Measurements from ENCODE around the gene CCL26. TPM values are rescaled to one million over a fixed set of nuclear protein-coding genes. Genes with fewer than 3 reads are reported as not detected.
"Not testable (repeated sequence)": the region's sequence is repeated elsewhere in the genome, so short reads cannot be mapped to it uniquely, and the experiment has no call there.

The CCL26 gene
- total RNA-seq, 2 experiments from 2014 or later: not detected

DNA sequence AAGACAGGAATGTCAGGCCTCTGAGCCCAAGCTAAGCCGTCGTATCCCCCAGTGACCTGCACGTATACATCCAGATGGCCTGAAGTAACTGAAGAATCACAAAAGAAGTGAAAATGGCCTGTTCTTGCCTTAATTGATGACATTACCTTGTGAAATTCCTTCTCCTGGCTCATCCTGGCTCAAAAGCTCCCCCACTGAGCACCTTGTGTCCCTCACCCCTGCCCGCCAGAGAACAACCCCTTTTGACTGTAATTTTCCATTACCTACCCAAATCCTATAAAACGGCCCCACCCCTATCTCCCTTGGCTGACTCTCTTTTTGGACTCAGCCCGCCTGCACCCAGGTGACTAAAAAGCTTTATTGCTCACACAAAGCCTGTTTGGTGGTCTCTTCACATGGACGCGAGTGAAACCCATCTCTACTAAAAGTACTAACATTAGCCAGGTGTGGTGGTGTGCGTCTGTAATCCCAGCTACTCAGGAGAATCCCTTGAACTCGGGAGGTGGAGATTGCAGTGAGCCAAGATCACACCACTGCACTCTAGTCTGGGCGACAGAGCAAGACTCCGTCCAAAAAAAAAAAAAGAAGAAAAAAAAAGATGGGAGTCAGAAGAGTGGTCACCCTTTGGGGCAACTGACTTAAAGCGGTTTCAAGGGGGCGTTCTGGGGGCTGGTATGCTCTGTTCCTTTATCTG lies 16.3 kb upstream of the CCL26 start:
- H3K4me1 Mint-ChIP-seq (ENCODE audit: low read depth); H3K27ac Mint-ChIP-seq; H3K4me3 Mint-ChIP-seq; H3K27me3 Mint-ChIP-seq (ENCODE audit: low read depth); CTCF ChIA-PET; ATAC-seq; H3K9me3 Mint-ChIP-seq (ENCODE audit: insufficient read depth); DNase-seq; POLR2A ChIA-PET; H3K36me3 Mint-ChIP-seq (ENCODE audit: low read depth): not testable (repeated sequence)

DNA sequence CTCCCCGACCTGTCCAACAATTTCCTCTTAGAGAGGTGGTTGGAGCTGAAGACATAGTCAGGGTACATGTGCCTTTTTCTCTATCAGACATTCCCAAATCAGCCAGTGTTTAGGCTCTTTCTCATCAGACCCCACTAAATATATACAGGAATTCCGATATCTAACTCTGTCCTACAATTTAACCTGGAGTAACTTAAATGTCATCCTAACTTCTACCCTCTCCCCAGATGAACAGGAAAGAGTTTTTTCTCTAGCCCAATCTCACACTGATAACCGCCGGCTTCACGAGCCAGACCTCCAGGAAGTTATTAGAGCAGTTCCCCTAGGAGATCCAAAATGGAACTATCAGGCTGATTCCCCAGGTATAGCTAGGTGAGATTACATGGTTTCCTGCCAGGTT lies 11.0 kb upstream of the CCL26 start:
- H3K36me3 Mint-ChIP-seq (ENCODE audit: low read depth); ATAC-seq; CTCF ChIA-PET; H3K27ac Mint-ChIP-seq; DNase-seq; POLR2A ChIA-PET; H3K4me1 Mint-ChIP-seq (ENCODE audit: low read depth); H3K9me3 Mint-ChIP-seq (ENCODE audit: insufficient read depth); H3K4me3 Mint-ChIP-seq: not testable (repeated sequence)
- peaks cover 35% of the 10 kb centered on the region for H3K27me3 Mint-ChIP-seq (ENCODE audit: low read depth)

DNA sequence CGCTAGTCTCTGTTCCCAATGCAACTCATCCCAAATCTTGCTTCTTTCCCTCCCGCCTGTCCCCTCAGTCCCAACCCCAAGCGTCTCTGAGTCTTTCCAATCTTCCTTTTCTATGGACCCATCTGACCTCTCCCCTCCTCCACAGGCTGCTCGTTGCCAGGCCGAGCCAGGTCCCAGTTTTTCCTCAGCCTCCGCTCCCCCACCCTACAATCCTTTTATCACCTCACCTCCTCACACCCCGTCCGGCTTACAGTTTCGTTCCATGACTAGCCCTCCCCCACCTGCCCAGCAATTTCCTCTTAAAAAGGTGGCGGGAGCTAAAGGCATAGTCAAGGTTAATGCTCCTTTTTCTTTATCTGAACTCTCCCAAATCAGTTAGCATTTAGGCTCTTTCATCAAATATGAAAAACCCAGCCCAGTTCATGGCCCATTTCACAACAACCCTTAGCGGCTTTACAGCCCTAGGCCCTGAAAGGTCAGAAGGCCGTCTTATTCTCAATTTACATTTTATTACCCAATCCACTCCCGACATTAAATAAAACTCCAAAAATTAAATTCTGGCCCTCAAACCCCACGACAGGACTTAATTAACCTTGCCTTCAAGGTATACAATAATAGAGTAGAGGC lies 8.7 kb upstream of the CCL26 start:
- H3K36me3 Mint-ChIP-seq (ENCODE audit: low read depth); H3K9me3 Mint-ChIP-seq (ENCODE audit: insufficient read depth); CTCF ChIA-PET; POLR2A ChIA-PET; H3K27ac Mint-ChIP-seq; H3K4me3 Mint-ChIP-seq; ATAC-seq; DNase-seq: not testable (repeated sequence)
- H3K27me3 Mint-ChIP-seq (ENCODE audit: low read depth): peaks cover 35% of the 10 kb centered on the region
- H3K4me1 Mint-ChIP-seq (ENCODE audit: low read depth): peaks cover 24% of the 10 kb centered on the region

DNA sequence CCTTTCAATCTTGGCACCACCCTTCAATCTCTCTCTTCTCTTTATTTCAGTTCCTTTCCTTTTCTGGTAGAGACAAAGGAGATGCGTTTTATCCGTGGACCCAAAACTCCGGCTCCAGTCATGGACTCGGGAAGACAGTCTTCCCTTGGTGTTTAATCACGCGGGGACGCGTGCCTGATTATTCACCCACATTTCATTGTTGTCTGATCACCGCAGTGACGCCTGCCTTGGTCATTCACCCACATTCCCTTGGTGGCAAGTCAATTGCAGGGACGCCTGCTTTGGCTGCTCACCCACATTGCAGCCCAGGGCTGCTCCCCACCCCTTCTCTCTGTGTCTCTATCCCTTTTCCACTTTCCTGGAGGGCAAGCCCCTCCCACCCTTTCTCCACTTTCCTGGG lies 7.5 kb upstream of the CCL26 start:
- H3K4me3 Mint-ChIP-seq, H3K27ac Mint-ChIP-seq: not testable (repeated sequence)

DNA sequence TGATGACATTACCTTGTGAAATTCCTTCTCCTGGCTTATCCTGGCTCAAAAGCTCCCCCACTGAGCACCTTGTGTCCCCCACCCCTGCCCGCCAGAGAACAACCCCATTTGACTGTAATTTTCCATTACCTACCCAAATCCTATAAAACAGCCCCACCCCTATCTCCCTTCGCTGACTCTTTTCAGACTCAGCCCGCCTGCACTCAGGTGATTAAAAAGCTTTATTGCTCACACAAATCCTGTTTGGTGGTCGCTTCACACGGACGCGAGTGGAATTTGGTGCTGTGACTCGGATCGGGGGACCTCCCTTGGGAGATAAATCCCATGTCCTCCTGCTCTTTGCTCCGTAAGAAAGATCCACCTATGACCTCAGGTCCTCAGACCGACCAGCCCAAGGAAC lies 7.0 kb upstream of the CCL26 start:
- H3K27ac Mint-ChIP-seq; DNase-seq; ATAC-seq; CTCF ChIA-PET; POLR2A ChIA-PET; H3K36me3 Mint-ChIP-seq (ENCODE audit: low read depth); H3K4me3 Mint-ChIP-seq; H3K9me3 Mint-ChIP-seq (ENCODE audit: insufficient read depth): not testable (repeated sequence)
- Mint-ChIP-seq H3K4me1 (ENCODE audit: low read depth) (peaks cover 30% of the 10 kb centered on the region), H3K27me3 (ENCODE audit: low read depth) (peaks cover 35% of the 10 kb centered on the region)

More for the DNA sequence above, 7.5 kb upstream of the CCL26 start:
- Mint-ChIP-seq H3K27me3 (ENCODE audit: low read depth) (peaks cover 35% of the 10 kb centered on the region), H3K4me1 (ENCODE audit: low read depth) (peaks cover 30% of the 10 kb centered on the region)
- H3K9me3 Mint-ChIP-seq (ENCODE audit: insufficient read depth); DNase-seq; POLR2A ChIA-PET; H3K36me3 Mint-ChIP-seq (ENCODE audit: low read depth); CTCF ChIA-PET; ATAC-seq: not testable (repeated sequence)

DNA sequence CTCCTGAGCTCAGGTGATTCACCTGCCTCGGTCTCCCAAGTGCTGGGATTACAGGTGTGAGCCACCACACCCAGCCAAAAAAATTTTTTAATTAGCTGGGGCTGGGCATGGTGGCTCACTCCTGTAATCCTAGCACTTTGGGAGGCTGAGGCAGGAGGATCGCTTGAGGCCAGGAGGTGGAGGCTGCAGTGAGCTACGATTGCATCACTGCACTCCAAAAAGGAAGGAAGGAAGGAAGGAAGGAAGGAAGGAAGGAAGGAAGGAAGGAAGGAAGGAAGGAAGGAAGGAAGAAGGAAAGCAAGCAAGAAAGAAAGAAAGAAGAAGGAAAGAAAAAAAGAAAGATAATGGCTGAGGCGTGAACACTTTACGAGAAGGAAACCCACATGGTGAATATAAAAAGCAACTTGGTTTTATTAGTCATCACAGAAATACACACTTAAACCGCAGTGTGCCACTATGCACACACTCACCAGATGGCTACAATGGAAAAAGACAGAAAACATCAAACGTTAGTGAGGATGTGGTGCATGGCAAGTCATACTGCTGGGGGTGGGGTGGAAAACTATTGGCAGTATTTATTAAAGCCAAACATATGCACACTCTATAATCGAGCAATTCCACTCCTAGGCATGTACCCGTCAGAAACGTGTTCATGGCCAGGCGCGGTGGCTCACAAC lies 4.4 kb upstream of the CCL26 start:
- POLR2A ChIA-PET: no interaction called here
- H3K4me3 Mint-ChIP-seq: no peak overlapping the region
- peaks cover 22% of the 10 kb centered on the region for H3K27me3 Mint-ChIP-seq (ENCODE audit: low read depth)
- ATAC-seq: peak; percentile 75
- H3K27ac Mint-ChIP-seq: peak overlapping the region; percentile 79
- peaks cover 30% of the 10 kb centered on the region for H3K4me1 Mint-ChIP-seq (ENCODE audit: low read depth)
- CTCF ChIA-PET: interaction anchor here (0.6 to 1.8 kb wide), 2 partner anchors 14 to 64 kb away, joined by 3 read pairs; no protein-coding TSS in a partner anchor
- DNase-seq: peak; percentile 66
- H3K9me3 Mint-ChIP-seq (ENCODE audit: insufficient read depth): no peaks in the 10 kb centered on the region
- no peaks in the 10 kb centered on the region for H3K36me3 Mint-ChIP-seq (ENCODE audit: low read depth)

DNA sequence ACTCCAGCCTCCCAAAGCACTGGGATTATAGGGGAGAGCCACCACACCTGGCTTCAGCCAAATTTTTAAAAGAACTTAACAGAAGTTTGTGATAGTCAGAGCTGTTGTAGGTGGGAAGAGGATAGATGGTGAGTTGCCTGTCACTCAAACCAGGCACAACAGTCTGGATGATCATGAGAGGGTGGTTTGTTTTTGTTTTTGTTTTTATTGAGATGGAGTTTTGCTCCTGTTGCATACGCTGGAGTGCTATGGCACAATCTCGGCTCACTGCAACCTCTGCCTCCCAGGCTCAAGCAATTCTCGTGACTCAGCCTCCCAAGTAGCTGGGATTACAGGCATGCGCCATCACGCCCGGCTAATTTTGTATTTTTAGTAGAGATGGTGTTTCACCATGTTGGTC lies 1.9 kb upstream of the CCL26 start:
- H3K27ac Mint-ChIP-seq; H3K9me3 Mint-ChIP-seq (ENCODE audit: insufficient read depth); DNase-seq; H3K4me3 Mint-ChIP-seq; H3K27me3 Mint-ChIP-seq (ENCODE audit: low read depth); ATAC-seq; H3K36me3 Mint-ChIP-seq (ENCODE audit: low read depth); POLR2A ChIA-PET: not testable (repeated sequence)
- peaks cover 27% of the 10 kb centered on the region for H3K4me1 Mint-ChIP-seq (ENCODE audit: low read depth)
- CTCF ChIA-PET: interaction anchor here (1.5 kb wide), 1 partner anchor 12 kb away, joined by 4 read pairs; no protein-coding TSS in a partner anchor

DNA sequence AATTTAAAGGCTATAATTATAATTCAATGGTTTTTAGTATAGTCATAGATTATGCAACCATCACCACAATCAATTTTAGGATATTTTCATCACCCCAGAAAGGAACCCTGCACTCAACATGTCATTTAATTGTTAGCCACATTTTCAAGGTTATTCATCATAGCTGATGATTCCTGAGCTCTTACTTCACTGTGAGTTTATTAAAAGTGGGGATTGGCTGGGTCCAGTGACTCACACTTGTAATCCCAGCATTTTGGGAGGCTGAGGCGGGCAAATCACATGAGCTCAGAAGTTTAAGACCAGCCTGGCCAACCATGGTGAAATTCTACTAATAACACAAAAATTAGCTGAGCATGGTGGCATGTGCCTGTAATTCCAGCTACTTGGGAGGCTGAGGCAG lies 787 bp downstream of the CCL26 start:
- Mint-ChIP-seq H3K27me3 (ENCODE audit: low read depth) (no peaks in the 10 kb centered on the region), H3K4me1 (ENCODE audit: low read depth) (peaks cover 10% of the 10 kb centered on the region), H3K4me3 (no peak overlapping the region), H3K27ac (no peak overlapping the region), H3K36me3 (ENCODE audit: low read depth) (no peaks in the 10 kb centered on the region), H3K9me3 (ENCODE audit: insufficient read depth) (no peaks in the 10 kb centered on the region)
- CTCF ChIA-PET: interaction anchor here (0.9 kb wide), 1 partner anchor 9 kb away, joined by 5 read pairs; no protein-coding TSS in a partner anchor
- ATAC-seq: no peak
- no peak for DNase-seq
- POLR2A ChIA-PET: no interaction called here

DNA sequence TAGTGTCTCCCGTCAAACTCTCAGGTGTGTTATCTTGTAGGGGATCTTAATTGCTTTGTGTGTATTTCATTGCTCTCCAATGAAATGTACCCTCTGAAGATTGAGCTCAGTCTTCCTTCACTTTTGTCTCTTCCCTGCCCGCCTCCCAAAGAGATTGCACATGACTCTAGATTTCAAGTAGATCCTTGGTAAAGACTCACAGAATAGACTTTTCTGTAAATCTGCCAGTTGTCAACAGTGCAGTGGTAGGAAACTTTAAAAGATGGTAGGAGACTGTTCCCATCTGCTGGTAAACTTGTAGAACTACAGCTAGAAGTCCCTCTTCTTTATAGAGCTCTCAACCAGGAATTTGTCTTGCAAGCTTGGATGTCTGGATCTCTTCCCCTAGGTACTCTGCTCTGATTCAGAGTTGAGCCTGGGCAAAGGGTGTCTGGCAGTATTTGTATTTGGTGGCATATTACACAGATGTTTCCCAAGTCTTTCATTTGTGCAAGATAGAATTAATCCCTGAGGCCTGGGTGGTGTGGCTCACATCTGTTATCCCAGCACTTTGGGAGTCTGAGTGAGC lies 9.6 kb downstream of the CCL26 start:
- ATAC-seq (peak; percentile 86), DNase-seq (no peak)
- no peak overlapping the region for H3K4me3 Mint-ChIP-seq
- H3K9me3 Mint-ChIP-seq (ENCODE audit: insufficient read depth): no peaks in the 10 kb centered on the region
- POLR2A ChIA-PET: no interaction called here
- CTCF ChIA-PET: interaction anchor here (0.6 to 2.8 kb wide), 25 partner anchors 9 to 685 kb away, joined by 3 to 18 read pairs (median 4); partner anchors contain the start of gene HIP1
- no peaks in the 10 kb centered on the region for H3K36me3 Mint-ChIP-seq (ENCODE audit: low read depth)
- H3K4me1 Mint-ChIP-seq (ENCODE audit: low read depth): peaks cover 3% of the 10 kb centered on the region
- H3K27ac Mint-ChIP-seq: no peak overlapping the region
- H3K27me3 Mint-ChIP-seq (ENCODE audit: low read depth): no peaks in the 10 kb centered on the region

DNA sequence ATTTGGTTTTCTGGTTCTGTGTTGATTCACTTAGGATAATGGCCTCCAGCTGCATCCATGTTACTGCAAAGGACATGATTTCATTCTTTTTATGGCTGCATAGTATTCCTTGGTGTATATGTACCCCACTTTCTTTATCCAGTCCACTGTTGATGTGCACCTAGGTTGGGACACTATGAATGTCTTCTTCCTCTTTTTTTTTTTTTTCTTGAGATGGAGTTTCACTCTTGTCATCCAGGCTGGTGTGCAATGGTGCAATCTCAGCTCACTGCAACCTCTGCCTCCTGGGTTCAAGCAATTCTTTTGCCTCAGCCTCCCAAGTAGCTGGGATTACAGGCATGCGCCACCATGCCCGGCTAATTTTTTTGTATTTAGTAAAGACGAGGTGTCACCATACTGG lies 10.2 kb downstream of the CCL26 start:
- H3K9me3 Mint-ChIP-seq (ENCODE audit: insufficient read depth); POLR2A ChIA-PET; ATAC-seq; H3K27me3 Mint-ChIP-seq (ENCODE audit: low read depth); H3K36me3 Mint-ChIP-seq (ENCODE audit: low read depth); H3K27ac Mint-ChIP-seq; H3K4me3 Mint-ChIP-seq; DNase-seq; H3K4me1 Mint-ChIP-seq (ENCODE audit: low read depth): not testable (repeated sequence)
- CTCF ChIA-PET: interaction anchor here (0.6 to 2.8 kb wide), 20 partner anchors 9 to 684 kb away, joined by 3 to 18 read pairs (median 4); partner anchors contain the start of gene HIP1

DNA sequence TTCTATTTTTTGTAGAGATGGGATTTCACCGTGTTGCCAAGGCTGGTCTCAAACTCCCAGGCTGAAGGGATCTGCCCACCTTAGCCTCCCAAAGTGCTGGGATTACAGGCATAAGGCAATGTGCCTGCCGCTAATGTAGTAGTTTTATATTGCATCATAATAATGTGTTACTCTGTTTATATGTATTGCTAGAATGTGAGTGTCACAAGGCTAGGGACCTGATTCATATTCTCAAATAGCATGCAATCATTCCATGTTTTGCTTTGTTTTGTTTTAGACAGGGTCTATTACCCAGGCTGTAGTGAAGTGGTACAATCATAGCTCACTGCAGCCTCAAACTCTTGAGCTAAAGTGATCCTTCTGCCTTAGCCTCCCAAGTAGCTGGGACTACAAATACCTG lies 13.5 kb downstream of the CCL26 start:
- ATAC-seq (no peak), DNase-seq (no peak)
- ChIA-PET POLR2A (no interaction called here), CTCF (interaction anchor here (0.6 to 0.8 kb wide), 3 partner anchors 10 to 56 kb away, joined by 3 read pairs; no protein-coding TSS in a partner anchor)
- no peak overlapping the region for H3K27ac Mint-ChIP-seq
- H3K4me3 Mint-ChIP-seq: no peak overlapping the region
- H3K36me3 Mint-ChIP-seq (ENCODE audit: low read depth): no peaks in the 10 kb centered on the region
- H3K9me3 Mint-ChIP-seq (ENCODE audit: insufficient read depth): no peaks in the 10 kb centered on the region
- peaks cover 3% of the 10 kb centered on the region for H3K4me1 Mint-ChIP-seq (ENCODE audit: low read depth)
- H3K27me3 Mint-ChIP-seq (ENCODE audit: low read depth): peaks cover 2% of the 10 kb centered on the region

DNA sequence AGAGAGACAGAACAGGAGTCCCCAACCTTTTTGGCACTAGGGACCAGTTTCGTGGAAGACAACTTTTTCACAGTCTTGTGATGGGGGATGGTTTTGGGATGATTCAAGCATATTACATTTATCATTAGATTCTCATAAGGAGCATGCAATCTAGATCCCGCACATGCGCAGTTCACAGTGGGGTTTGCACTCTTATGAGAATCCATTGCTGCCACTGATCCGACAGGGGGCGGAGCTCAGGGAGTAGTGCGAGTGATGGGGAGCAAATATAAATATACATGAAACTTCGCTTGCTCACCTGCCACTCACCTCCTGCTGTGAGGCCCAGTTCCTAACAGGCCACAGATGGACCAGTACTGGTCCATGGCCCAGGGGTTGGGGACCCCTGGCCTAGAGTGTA lies 14.2 kb downstream of the CCL26 start:
- H3K27ac Mint-ChIP-seq: no peak overlapping the region
- DNase-seq (no peak), ATAC-seq (no peak)
- H3K27me3 Mint-ChIP-seq (ENCODE audit: low read depth): peaks cover 3% of the 10 kb centered on the region
- no peaks in the 10 kb centered on the region for H3K36me3 Mint-ChIP-seq (ENCODE audit: low read depth)
- H3K4me3 Mint-ChIP-seq: no peak overlapping the region
- H3K4me1 Mint-ChIP-seq (ENCODE audit: low read depth): peaks cover 3% of the 10 kb centered on the region
- no peaks in the 10 kb centered on the region for H3K9me3 Mint-ChIP-seq (ENCODE audit: insufficient read depth)
- ChIA-PET POLR2A (no interaction called here), CTCF (interaction anchor here (0.6 kb wide), 1 partner anchor 57 kb away, joined by 3 read pairs; no protein-coding TSS in a partner anchor)
